CD14-positive monocyte (primary cell): ENCODE data around the gene EFNA1. TPM values are rescaled to one million over a fixed set of nuclear protein-coding genes. Genes with fewer than 3 reads are reported as not detected.

ENCODE experiments used
- DNase-seq, 3 donors: peaks; one replicate each; pipeline ENCODE4 v3.0.0-alpha.2; 2011 to 2022
- H2AFZ ChIP-seq: 2 replicates; pipeline ENCODE4 v1.6.0; 2012; ENCODE audit warnings: mild to moderate bottlenecking, low read depth, low read length, inconsistent platforms; ENCODE audit not compliant: insufficient read depth, poor library complexity, severe bottlenecking
- H3K27ac ChIP-seq, 2 donors: 1 replicate in 1 of 2; 2 replicates in 1 of 2; pipeline ENCODE4 v1.5.1; 2012 to 2013; ENCODE audit warnings: low read length in 2 of 2, control low read depth in 1 of 2, inconsistent platforms in 1 of 2, low read depth in 1 of 2, mild to moderate bottlenecking in 1 of 2
- H3K27me3 ChIP-seq, 2 donors: one replicate each; pipeline versions ENCODE4 v1.6.0 to v1.6.1; 2011 to 2013; ENCODE audit warnings: low read length in 2 of 2; ENCODE audit not compliant: control insufficient read depth in 2 of 2, insufficient read depth in 2 of 2
- H3K36me3 ChIP-seq, 2 donors: replicated peaks in 1 of 2; 1 replicate in 1 of 2; 2 replicates in 1 of 2; pipeline versions ENCODE4 v1.5.1 to v1.6.1; 2012 to 2013; ENCODE audit warnings: low read length in 2 of 2, control low read depth in 1 of 2, inconsistent platforms in 1 of 2, mild to moderate bottlenecking in 1 of 2; ENCODE audit not compliant: insufficient read depth in 2 of 2, control insufficient read depth in 1 of 2
- H3K4me1 ChIP-seq, 2 donors: 1 replicate in 1 of 2; 2 replicates in 1 of 2; pipeline versions ENCODE4 v1.5.1 to v1.6.1; 2012 to 2013; ENCODE audit warnings: low read length in 2 of 2, control low read depth in 1 of 2, inconsistent platforms in 1 of 2, mild to moderate bottlenecking in 1 of 2, moderate library complexity in 1 of 2; ENCODE audit not compliant: insufficient read depth in 2 of 2, control insufficient read depth in 1 of 2
- H3K4me2 ChIP-seq: replicated peaks from 2 replicates; pipeline ENCODE3; 2012; ENCODE audit warnings: low read length, moderate library complexity, mild to moderate bottlenecking; ENCODE audit not compliant: poor library complexity, severe bottlenecking; ENCODE audit errors: extremely low read depth
- H3K4me3 ChIP-seq, 3 experiments: fragments of 200-600 bp in 1 of 3; sonication (generic) in 1 of 3; replicated peaks in 1 of 3; 1 replicate in 2 of 3; 2 replicates in 1 of 3; pipeline ENCODE4 v1.5.1; 2011 to 2013; ENCODE audit warnings: low read length in 3 of 3, mild to moderate bottlenecking in 3 of 3, control low read depth in 2 of 3, low read depth in 2 of 3, inconsistent platforms in 1 of 3, moderate library complexity in 1 of 3
- H3K79me2 ChIP-seq: 2 replicates; pipeline ENCODE4 v1.6.0; 2012; ENCODE audit warnings: mild to moderate bottlenecking, control low read depth, inconsistent platforms, low read length, moderate library complexity; ENCODE audit not compliant: insufficient read depth
- H3K9ac ChIP-seq: 2 replicates; pipeline ENCODE4 v1.6.0; 2017; ENCODE audit warnings: low read length, mild to moderate bottlenecking; ENCODE audit not compliant: insufficient read depth, poor library complexity, severe bottlenecking
- H3K9me3 ChIP-seq, 2 donors: replicated peaks in 1 of 2; 1 replicate in 1 of 2; 2 replicates in 1 of 2; pipeline versions ENCODE4 v1.5.1 to v1.6.1; 2012 to 2013; ENCODE audit warnings: low read length in 2 of 2, control low read depth in 1 of 2; ENCODE audit not compliant: control insufficient read depth in 1 of 2, insufficient read depth in 1 of 2
- H4K20me1 ChIP-seq: 2 replicates; pipeline ENCODE4 v1.6.0; 2012; ENCODE audit warnings: mild to moderate bottlenecking, low read length, control low read depth, moderate library complexity; ENCODE audit not compliant: insufficient read depth
- H3K27ac Mint-ChIP-seq, 7 donors: one replicate each; pipeline ENCODE4 v1.8.0; 2020; ENCODE audit warnings: mild to moderate bottlenecking in 7 of 7, mixed read lengths in 7 of 7, moderate library complexity in 6 of 7, inconsistent platforms in 2 of 7
- H3K27me3 Mint-ChIP-seq, 3 donors: one replicate each; pipeline ENCODE4 v1.8.0; 2021 to 2022; ENCODE audit warnings: low read depth in 3 of 3, mild to moderate bottlenecking in 3 of 3, mixed read lengths in 3 of 3, moderate library complexity in 3 of 3, inconsistent platforms in 1 of 3
- H3K36me3 Mint-ChIP-seq, 2 donors: one replicate each; pipeline ENCODE4 v1.8.0; 2020; ENCODE audit warnings: mixed read lengths in 2 of 2, inconsistent platforms in 1 of 2, mild to moderate bottlenecking in 1 of 2
- H3K4me1 Mint-ChIP-seq: one replicate; pipeline ENCODE4 v1.8.0; 2020; ENCODE audit warnings: mild to moderate bottlenecking, mixed read lengths
- H3K4me3 Mint-ChIP-seq, 2 donors: one replicate each; pipeline ENCODE4 v1.8.0; 2020; ENCODE audit warnings: mild to moderate bottlenecking in 2 of 2, mixed read lengths in 2 of 2, moderate library complexity in 1 of 2
- H3K9me3 Mint-ChIP-seq, 7 donors: one replicate each; pipeline ENCODE4 v1.8.0; 2020 to 2022; ENCODE audit warnings: mixed read lengths in 7 of 7, mild to moderate bottlenecking in 6 of 7, moderate library complexity in 6 of 7, inconsistent platforms in 2 of 7
- WGBS: methylation state at CpG from one replicate; pipeline ENCODE4 v1.1.5; 2013; ENCODE audit warnings: missing lambda C conversion rate; ENCODE audit not compliant: insufficient coverage; 5-methylcytosine and 5-hydroxymethylcytosine counted together
- intact Hi-C, 2 donors: fragments of 100-400 bp; cut with micrococcal nuclease; formaldehyde crosslinking; loops; one replicate each; pipeline versions ENCODE4 v1.15.0 to v1.15.1; 2023
- polyA plus RNA-seq, 3 donors: library from polyadenylated mRNA; depleted of rRNA in 1 of 3; unstranded in 2 of 3; stranded (reverse) in 1 of 3; fragments of 300-500 nt in 2 of 3; fragments of >200 nt in 1 of 3; fragmentation: Illumina TruSeq in 2 of 3; gene quantifications; 1 replicate in 2 of 3; 2 replicates in 1 of 3; pipeline ENCODE4 v1.2.3, GENCODE V29; 2012 to 2021
- TF ChIP-seq, protein P1 (sequence below): fragments of 200-600 bp; IDR thresholded peaks from one replicate; pipeline ENCODE4 v1.8.0; 2022; ENCODE audit warnings: antibody characterized with exemption, mild to moderate bottlenecking

EFNA1 gene
- polyA plus RNA-seq, 3 donors, result 1.2 TPM; not detected in 2

GRCh38 chr1:155166471-155167165 lies 38.9 kb downstream of the EFNA1 start:
- Histone ChIP-seq H3K79me2 (peaks cover 5% of the 10 kb centered on the region), H3K4me3 (no peak overlapping the region), H3K4me1 (peaks cover 14 to 17% of the 10 kb centered on the region in 2 donors), H3K36me3 (peaks cover 14 to 19% of the 10 kb centered on the region in 2 donors), H3K27ac (no peak overlapping the region), H3K9me3 (no peaks in the 10 kb centered on the region), H3K27me3 (peaks cover 0 to 15% of the 10 kb centered on the region in 2 donors), H3K9ac (no peak overlapping the region), H2AFZ (peak overlapping the region; percentile 70), H3K4me2 (peak overlapping the region; percentile 24), H4K20me1 (no peaks in the 10 kb centered on the region)
- TF ChIP-seq, protein P1, sequence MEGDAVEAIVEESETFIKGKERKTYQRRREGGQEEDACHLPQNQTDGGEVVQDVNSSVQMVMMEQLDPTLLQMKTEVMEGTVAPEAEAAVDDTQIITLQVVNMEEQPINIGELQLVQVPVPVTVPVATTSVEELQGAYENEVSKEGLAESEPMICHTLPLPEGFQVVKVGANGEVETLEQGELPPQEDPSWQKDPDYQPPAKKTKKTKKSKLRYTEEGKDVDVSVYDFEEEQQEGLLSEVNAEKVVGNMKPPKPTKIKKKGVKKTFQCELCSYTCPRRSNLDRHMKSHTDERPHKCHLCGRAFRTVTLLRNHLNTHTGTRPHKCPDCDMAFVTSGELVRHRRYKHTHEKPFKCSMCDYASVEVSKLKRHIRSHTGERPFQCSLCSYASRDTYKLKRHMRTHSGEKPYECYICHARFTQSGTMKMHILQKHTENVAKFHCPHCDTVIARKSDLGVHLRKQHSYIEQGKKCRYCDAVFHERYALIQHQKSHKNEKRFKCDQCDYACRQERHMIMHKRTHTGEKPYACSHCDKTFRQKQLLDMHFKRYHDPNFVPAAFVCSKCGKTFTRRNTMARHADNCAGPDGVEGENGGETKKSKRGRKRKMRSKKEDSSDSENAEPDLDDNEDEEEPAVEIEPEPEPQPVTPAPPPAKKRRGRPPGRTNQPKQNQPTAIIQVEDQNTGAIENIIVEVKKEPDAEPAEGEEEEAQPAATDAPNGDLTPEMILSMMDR, result no peak
- Mint-ChIP-seq H3K4me3 (peak overlapping the region in 1 of 2 donors; percentile 62), H3K4me1 (peaks cover 19% of the 10 kb centered on the region), H3K36me3 (peaks cover 19 to 29% of the 10 kb centered on the region in 2 donors), H3K27me3 (peaks cover 16 to 23% (median 22%) of the 10 kb centered on the region in 3 donors), H3K9me3 (peaks cover 0 to 11% (median 6%) of the 10 kb centered on the region in 7 donors), H3K27ac (no peak overlapping the region)
- peak in 1 of 3 donors; percentile 10 for DNase-seq
- intact Hi-C loops, result loop anchor here (1.0 to 5.0 kb wide), 3 partner anchors 39 to 75 kb away; partner anchors contain the start of gene EFNA1 (in 1 of the 2)
- 0% methylated on average over 16 of the region's 27 CpGs for WGBS

- peak overlapping the region in 1 of 2 donors; percentile 62 for H3K4me3 Mint-ChIP-seq
Observed at GRCh38 chr1:155167166-155168104, 39.8 kb downstream of the EFNA1 start.

More at GRCh38 chr1:155167166-155168104, 39.8 kb downstream of the EFNA1 start:
- 0% methylated on average over 17 of the region's 28 CpGs for WGBS
- Mint-ChIP-seq H3K9me3 (peaks cover 0 to 11% (median 6%) of the 10 kb centered on the region in 7 donors), H3K4me1 (peaks cover 24% of the 10 kb centered on the region), H3K27ac (peak overlapping the region in 2 of 7 donors; percentile 40 to 80), H3K27me3 (peaks cover 16 to 23% (median 22%) of the 10 kb centered on the region in 3 donors), H3K36me3 (peaks cover 19 to 30% of the 10 kb centered on the region in 2 donors)
- intact Hi-C loops, result loop anchor here (1.0 to 5.0 kb wide), 3 partner anchors 40 to 76 kb away; partner anchors contain the start of gene EFNA1 (in 1 of the 2)
- Histone ChIP-seq H3K4me1 (peaks cover 22% of the 10 kb centered on the region in 2 donors), H3K4me3 (no peak overlapping the region), H3K27me3 (peaks cover 0 to 15% of the 10 kb centered on the region in 2 donors), H3K27ac (no peak overlapping the region), H3K36me3 (peaks cover 14 to 19% of the 10 kb centered on the region in 2 donors), H4K20me1 (no peaks in the 10 kb centered on the region), H3K9me3 (no peaks in the 10 kb centered on the region), H2AFZ (peak overlapping the region; percentile 70), H3K79me2 (peaks cover 13% of the 10 kb centered on the region), H3K9ac (no peak overlapping the region), H3K4me2 (peak overlapping the region; percentile 24)
- TF ChIP-seq, protein P1, result peak; percentile 88
- DNase-seq, result peak; percentile 80 to 85 (median 84)
